GM19372 (cell line): Measurements from ENCODE around the gene TMC8.

Experiments used
- ATAC-seq: cut with Tn5 transposase; IDR thresholded peaks from one replicate; pipeline ENCODE4 v1.9.1; 2021; ENCODE audit warnings: mild to moderate bottlenecking, low read depth, moderate library complexity; ENCODE audit not compliant: unreplicated experiment

TMC8 gene

GRCh38 chr17:78123258-78123929, 7.2 kb upstream of the TMC8 start:
- no peak for ATAC-seq

GRCh38 chr17:78124081-78124835, 6.3 kb upstream of the TMC8 start:
- no peak for ATAC-seq

- no peak for ATAC-seq
Measured at GRCh38 chr17:78124836-78125137, 5.8 kb upstream of the TMC8 start.

- no peak for ATAC-seq
Measured at GRCh38 chr17:78125138-78125913, 5.2 kb upstream of the TMC8 start.

- ATAC-seq: no peak
Measured at GRCh38 chr17:78125976-78126894, 4.3 kb upstream of the TMC8 start.

GRCh38 chr17:78126895-78127238, 3.7 kb upstream of the TMC8 start:
- ATAC-seq: no peak

GRCh38 chr17:78127239-78127887, 3.2 kb upstream of the TMC8 start:
- ATAC-seq: no peak

- ATAC-seq: no peak
Measured at GRCh38 chr17:78127888-78128550, 2.6 kb upstream of the TMC8 start.

GRCh38 chr17:78128551-78129350, 1.8 kb upstream of the TMC8 start, which contains the start of gene TMC6:
Gene TMC6 (minus strand): TSS chr17:78128755. CDS start chr17:78126832, 1,923 bp downstream.
- no peak for ATAC-seq

- no peak for ATAC-seq
Measured at GRCh38 chr17:78129351-78130089, 1.1 kb upstream of the TMC8 start.

- ATAC-seq: no peak
Measured at GRCh38 chr17:78130090-78130436, 508 bp upstream of the TMC8 start.

GRCh38 chr17:78131172-78132083, 857 bp downstream of the TMC8 start:
- ATAC-seq: no peak

GRCh38 chr17:78132084-78132676, 1.6 kb downstream of the TMC8 start:
- no peak for ATAC-seq

GRCh38 chr17:78132767-78133178, 2.2 kb downstream of the TMC8 start:
- no peak for ATAC-seq

- no peak for ATAC-seq
Measured at GRCh38 chr17:78133179-78133951, 2.8 kb downstream of the TMC8 start.
